Tibial nerve (tissue), 4 donors: Measurements from ENCODE around the gene GPRC5B.

ENCODE experiments used
- EP300 ChIP-seq, 2 donors: sonication (generic); formaldehyde crosslinking; IDR thresholded peaks; one replicate each; pipeline ENCODE4 v1.6.1; 2017; ENCODE audit warnings: antibody characterized with exemption in 2 of 2, mild to moderate bottlenecking in 1 of 2
- TF ChIP-seq, protein P1 (sequence below), 5 experiments: fragments of 200-600 bp in 3 of 5; fragments of 450-650 bp in 2 of 5; sonication (generic) in 3 of 5; IDR thresholded peaks; one replicate each; pipeline ENCODE4 v1.5.1; 2016 to 2019; ENCODE audit warnings: antibody characterized with exemption in 5 of 5, mild to moderate bottlenecking in 3 of 5, moderate library complexity in 2 of 5

DNA sequence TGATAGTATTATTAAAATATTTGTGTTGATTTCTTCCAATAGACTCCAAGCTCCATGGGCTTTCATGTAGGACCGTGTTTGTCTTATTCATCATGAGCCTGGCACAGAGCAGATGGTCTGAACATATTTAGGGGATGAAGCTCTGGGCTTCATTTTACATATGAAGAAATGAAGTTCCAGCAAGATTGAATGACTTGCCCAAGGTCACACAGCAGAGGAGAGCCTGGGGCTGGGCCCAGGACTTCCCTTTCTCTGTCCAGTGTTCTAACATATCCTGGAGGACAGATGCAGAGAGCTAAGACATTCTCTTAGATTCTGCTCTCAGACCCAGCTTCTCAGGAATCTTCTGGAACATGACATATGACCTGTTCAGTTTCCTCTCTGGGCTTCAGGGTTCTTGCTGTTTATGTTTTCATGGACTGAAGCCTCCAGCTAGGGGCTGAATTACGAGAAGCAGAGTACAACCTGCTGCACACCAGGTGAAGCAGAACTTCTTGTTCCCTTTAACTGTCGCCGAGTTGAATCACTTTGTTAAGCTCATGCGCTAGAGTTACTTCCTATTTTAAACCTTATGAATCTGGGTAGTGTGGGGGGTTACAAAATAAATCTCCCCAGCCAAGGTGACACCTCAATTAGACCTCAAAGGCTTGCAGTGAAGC, 53.6 kb downstream of the GPRC5B start:
- TF ChIP-seq, protein P1, sequence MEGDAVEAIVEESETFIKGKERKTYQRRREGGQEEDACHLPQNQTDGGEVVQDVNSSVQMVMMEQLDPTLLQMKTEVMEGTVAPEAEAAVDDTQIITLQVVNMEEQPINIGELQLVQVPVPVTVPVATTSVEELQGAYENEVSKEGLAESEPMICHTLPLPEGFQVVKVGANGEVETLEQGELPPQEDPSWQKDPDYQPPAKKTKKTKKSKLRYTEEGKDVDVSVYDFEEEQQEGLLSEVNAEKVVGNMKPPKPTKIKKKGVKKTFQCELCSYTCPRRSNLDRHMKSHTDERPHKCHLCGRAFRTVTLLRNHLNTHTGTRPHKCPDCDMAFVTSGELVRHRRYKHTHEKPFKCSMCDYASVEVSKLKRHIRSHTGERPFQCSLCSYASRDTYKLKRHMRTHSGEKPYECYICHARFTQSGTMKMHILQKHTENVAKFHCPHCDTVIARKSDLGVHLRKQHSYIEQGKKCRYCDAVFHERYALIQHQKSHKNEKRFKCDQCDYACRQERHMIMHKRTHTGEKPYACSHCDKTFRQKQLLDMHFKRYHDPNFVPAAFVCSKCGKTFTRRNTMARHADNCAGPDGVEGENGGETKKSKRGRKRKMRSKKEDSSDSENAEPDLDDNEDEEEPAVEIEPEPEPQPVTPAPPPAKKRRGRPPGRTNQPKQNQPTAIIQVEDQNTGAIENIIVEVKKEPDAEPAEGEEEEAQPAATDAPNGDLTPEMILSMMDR (IDR thresholded peaks at IDR 0.05), result no peak
- TF ChIP-seq EP300 (IDR thresholded peaks at IDR 0.05), result no peak
